ENCODE results near the gene SRGAP3.

The SRGAP3 gene

GRCh38 chr3:9125278-9125951 lies 124.0 kb downstream of the SRGAP3 start:
- no peak overlapping the region for H3K4me3 ChIP-seq (ENCODE audit: low read length)
- no peaks in the 10 kb centered on the region for H3K36me3 ChIP-seq (ENCODE audit: control insufficient read depth, insufficient read depth, low read length)
- no peaks in the 10 kb centered on the region for H3K4me1 ChIP-seq (ENCODE audit: control insufficient read depth, insufficient read depth, low read length)
- H3K9me3 ChIP-seq (ENCODE audit: control insufficient read depth, low read length) = no peaks in the 10 kb centered on the region
- no peak overlapping the region for H3K9ac ChIP-seq (ENCODE audit: low read length)
- H3K27me3 ChIP-seq (ENCODE audit: control insufficient read depth, insufficient read depth, low read length) = no peaks in the 10 kb centered on the region

- Histone ChIP-seq H3K27me3 (ENCODE audit: control insufficient read depth, insufficient read depth, low read length) (no peaks in the 10 kb centered on the region), H3K9me3 (ENCODE audit: control insufficient read depth, low read length) (no peaks in the 10 kb centered on the region), H3K4me3 (ENCODE audit: low read length) (no peak overlapping the region), H3K4me1 (ENCODE audit: control insufficient read depth, insufficient read depth, low read length) (no peaks in the 10 kb centered on the region), H3K36me3 (ENCODE audit: control insufficient read depth, insufficient read depth, low read length) (no peaks in the 10 kb centered on the region), H3K9ac (ENCODE audit: low read length) (no peak overlapping the region)
Observed at GRCh38 chr3:9124730-9125129, 124.7 kb downstream of the SRGAP3 start.

DNA sequence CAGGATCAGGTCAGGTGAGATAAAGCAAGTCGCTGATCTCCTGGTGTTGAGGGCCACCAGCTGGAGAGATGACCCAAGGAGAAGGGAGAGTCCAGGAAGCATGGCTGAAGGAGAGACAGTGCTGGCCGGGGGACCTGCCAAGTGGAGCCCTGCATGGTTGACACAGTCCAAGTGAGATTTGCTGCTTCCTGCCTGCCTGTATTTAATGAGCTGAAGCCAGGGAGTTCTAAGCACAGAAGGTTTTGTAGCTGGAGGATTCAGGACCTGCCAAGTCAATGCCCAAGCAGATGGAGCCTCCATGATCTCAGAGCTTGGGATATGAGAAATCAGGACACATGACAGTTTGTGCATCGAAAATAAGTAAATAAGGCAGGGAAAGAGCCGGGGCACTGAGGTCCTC lies 125.6 kb downstream of the SRGAP3 start:
- H3K4me3 ChIP-seq (ENCODE audit: low read length) = no peak overlapping the region
- H3K9me3 ChIP-seq (ENCODE audit: control insufficient read depth, low read length) = no peaks in the 10 kb centered on the region
- H3K4me1 ChIP-seq (ENCODE audit: control insufficient read depth, insufficient read depth, low read length) = no peaks in the 10 kb centered on the region
- H3K9ac ChIP-seq (ENCODE audit: low read length) = no peak overlapping the region
- H3K36me3 ChIP-seq (ENCODE audit: control insufficient read depth, insufficient read depth, low read length) = no peaks in the 10 kb centered on the region
- H3K27me3 ChIP-seq (ENCODE audit: control insufficient read depth, insufficient read depth, low read length) = no peaks in the 10 kb centered on the region

GRCh38 chr3:9122732-9123364 lies 126.6 kb downstream of the SRGAP3 start:
- H3K4me1 ChIP-seq (ENCODE audit: control insufficient read depth, insufficient read depth, low read length) = no peaks in the 10 kb centered on the region
- H3K9ac ChIP-seq (ENCODE audit: low read length) = no peak overlapping the region
- no peak overlapping the region for H3K4me3 ChIP-seq (ENCODE audit: low read length)
- no peaks in the 10 kb centered on the region for H3K27me3 ChIP-seq (ENCODE audit: control insufficient read depth, insufficient read depth, low read length)
- H3K9me3 ChIP-seq (ENCODE audit: control insufficient read depth, low read length) = no peaks in the 10 kb centered on the region
- H3K36me3 ChIP-seq (ENCODE audit: control insufficient read depth, insufficient read depth, low read length) = no peaks in the 10 kb centered on the region

DNA sequence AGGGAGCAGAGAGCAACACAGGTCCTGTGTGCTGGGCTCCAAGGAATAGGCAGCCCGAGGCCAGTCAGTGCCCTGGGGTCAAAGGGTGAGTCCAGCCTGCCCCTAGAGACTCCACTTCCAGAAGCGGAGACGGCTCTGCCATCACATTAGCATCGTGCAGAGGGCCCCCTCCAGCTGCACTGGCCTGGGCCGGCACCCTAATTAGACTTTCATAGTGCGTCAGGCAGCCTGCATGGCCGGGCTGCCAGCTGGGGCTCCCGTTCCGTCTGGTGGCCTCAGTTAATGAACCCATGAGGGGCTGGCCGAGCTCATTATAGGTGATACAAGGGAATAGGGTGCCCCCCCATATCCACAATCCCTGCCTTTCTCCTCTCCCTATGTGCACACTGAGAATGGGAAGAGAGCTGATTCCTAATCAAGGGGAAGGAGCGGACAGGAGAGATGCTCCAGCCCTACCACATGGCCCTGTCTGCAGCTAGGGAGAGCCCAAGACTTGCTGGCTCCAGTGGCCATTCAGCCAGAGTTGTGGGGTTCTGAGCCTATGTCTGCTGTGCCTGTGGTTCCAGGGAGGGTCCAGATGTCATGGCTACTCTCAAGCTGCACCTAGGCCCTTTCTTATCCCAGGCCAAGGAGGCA lies 128.0 kb downstream of the SRGAP3 start:
- no peaks in the 10 kb centered on the region for H3K4me1 ChIP-seq (ENCODE audit: control insufficient read depth, insufficient read depth, low read length)
- no peak overlapping the region for H3K9ac ChIP-seq (ENCODE audit: low read length)
- H3K9me3 ChIP-seq (ENCODE audit: control insufficient read depth, low read length) = no peaks in the 10 kb centered on the region
- no peak overlapping the region for H3K4me3 ChIP-seq (ENCODE audit: low read length)
- H3K27me3 ChIP-seq (ENCODE audit: control insufficient read depth, insufficient read depth, low read length) = no peaks in the 10 kb centered on the region
- H3K36me3 ChIP-seq (ENCODE audit: control insufficient read depth, insufficient read depth, low read length) = no peaks in the 10 kb centered on the region

GRCh38 chr3:9119331-9119730 lies 130.1 kb downstream of the SRGAP3 start:
- Histone ChIP-seq H3K4me3 (ENCODE audit: low read length) (no peak overlapping the region), H3K27me3 (ENCODE audit: control insufficient read depth, insufficient read depth, low read length) (no peaks in the 10 kb centered on the region), H3K36me3 (ENCODE audit: control insufficient read depth, insufficient read depth, low read length) (no peaks in the 10 kb centered on the region), H3K4me1 (ENCODE audit: control insufficient read depth, insufficient read depth, low read length) (no peaks in the 10 kb centered on the region), H3K9ac (ENCODE audit: low read length) (no peak overlapping the region), H3K9me3 (ENCODE audit: control insufficient read depth, low read length) (no peaks in the 10 kb centered on the region)

DNA sequence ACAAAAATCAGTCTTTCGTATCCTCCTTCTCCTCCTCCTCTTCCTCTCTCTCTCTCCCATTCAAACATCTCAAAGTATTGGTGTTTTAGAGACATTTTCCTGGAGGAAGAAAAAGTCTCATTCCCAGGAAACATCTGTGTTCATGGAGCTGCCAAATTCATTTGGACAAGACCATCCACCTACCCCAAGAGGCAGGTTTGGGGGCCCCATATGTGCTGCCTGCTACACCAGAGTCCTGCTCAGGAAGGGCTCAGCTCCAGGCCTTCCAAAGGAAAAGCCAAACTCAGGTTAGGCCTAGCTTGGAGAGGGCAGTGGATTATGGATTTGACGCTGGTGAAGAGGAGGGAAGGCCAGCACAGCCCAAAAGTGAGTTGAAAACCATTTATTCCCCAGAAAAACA lies 131.2 kb downstream of the SRGAP3 start:
- Histone ChIP-seq H3K9me3 (ENCODE audit: control insufficient read depth, low read length) (no peaks in the 10 kb centered on the region), H3K36me3 (ENCODE audit: control insufficient read depth, insufficient read depth, low read length) (no peaks in the 10 kb centered on the region), H3K27me3 (ENCODE audit: control insufficient read depth, insufficient read depth, low read length) (no peaks in the 10 kb centered on the region), H3K9ac (ENCODE audit: low read length) (no peak overlapping the region), H3K4me1 (ENCODE audit: control insufficient read depth, insufficient read depth, low read length) (no peaks in the 10 kb centered on the region), H3K4me3 (ENCODE audit: low read length) (no peak overlapping the region)

DNA sequence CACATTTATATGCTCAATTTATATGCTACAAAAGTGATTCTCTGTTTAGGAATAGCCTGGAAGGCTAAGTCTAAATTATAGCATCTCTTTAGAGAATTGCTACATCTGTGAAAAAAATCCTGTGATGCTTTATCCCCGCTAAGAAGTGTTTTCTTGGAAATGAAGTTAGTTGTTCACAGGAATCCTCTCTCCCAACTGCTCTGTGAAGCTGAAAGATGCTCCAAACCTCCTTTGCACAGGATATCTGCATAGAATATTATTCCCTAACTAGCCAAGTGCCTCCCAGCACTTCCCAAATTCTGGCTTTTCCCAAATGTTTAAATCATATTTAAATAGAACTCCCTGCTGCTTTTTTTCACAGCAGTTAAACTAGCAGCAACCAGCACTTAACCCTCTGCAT lies 132.2 kb downstream of the SRGAP3 start:
- H3K36me3 ChIP-seq (ENCODE audit: control insufficient read depth, insufficient read depth, low read length) = no peaks in the 10 kb centered on the region
- no peaks in the 10 kb centered on the region for H3K4me1 ChIP-seq (ENCODE audit: control insufficient read depth, insufficient read depth, low read length)
- no peaks in the 10 kb centered on the region for H3K27me3 ChIP-seq (ENCODE audit: control insufficient read depth, insufficient read depth, low read length)
- no peaks in the 10 kb centered on the region for H3K9me3 ChIP-seq (ENCODE audit: control insufficient read depth, low read length)
- no peak overlapping the region for H3K9ac ChIP-seq (ENCODE audit: low read length)
- no peak overlapping the region for H3K4me3 ChIP-seq (ENCODE audit: low read length)

- H3K36me3 ChIP-seq (ENCODE audit: control insufficient read depth, insufficient read depth, low read length) = no peaks in the 10 kb centered on the region
- H3K9ac ChIP-seq (ENCODE audit: low read length) = no peak overlapping the region
- H3K4me1 ChIP-seq (ENCODE audit: control insufficient read depth, insufficient read depth, low read length) = no peaks in the 10 kb centered on the region
Observed at GRCh38 chr3:9116336-9116735, 133.1 kb downstream of the SRGAP3 start.

DNA sequence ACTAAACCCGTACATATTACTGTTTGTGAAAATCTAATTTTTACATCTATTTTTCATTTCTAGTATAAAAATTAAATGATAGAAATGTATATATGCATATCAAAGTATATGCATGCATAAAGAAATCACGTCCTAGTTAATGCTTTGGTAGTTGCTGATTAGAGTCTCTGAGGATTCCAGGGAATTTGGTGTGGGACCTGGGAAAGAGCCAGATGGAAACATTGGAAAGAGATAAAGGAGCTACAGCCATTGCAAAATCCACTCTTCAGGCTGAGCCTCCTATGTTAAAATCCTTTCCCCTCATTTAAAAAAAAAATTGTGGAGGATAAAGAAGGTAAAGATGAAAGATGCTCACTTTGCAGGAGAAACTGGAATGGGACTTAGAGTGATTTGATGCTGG lies 134.1 kb downstream of the SRGAP3 start:
- Histone ChIP-seq H3K4me3 (ENCODE audit: low read length) (no peak overlapping the region), H3K27me3 (ENCODE audit: control insufficient read depth, insufficient read depth, low read length) (no peaks in the 10 kb centered on the region), H3K36me3 (ENCODE audit: control insufficient read depth, insufficient read depth, low read length) (no peaks in the 10 kb centered on the region), H3K9ac (ENCODE audit: low read length) (no peak overlapping the region), H3K9me3 (ENCODE audit: control insufficient read depth, low read length) (no peaks in the 10 kb centered on the region), H3K4me1 (ENCODE audit: control insufficient read depth, insufficient read depth, low read length) (no peaks in the 10 kb centered on the region)

More at GRCh38 chr3:9116336-9116735, 133.1 kb downstream of the SRGAP3 start:
- Histone ChIP-seq H3K4me3 (ENCODE audit: low read length) (no peak overlapping the region), H3K27me3 (ENCODE audit: control insufficient read depth, insufficient read depth, low read length) (no peaks in the 10 kb centered on the region), H3K9me3 (ENCODE audit: control insufficient read depth, low read length) (no peaks in the 10 kb centered on the region)

- no peaks in the 10 kb centered on the region for H3K9me3 ChIP-seq (ENCODE audit: control insufficient read depth, low read length)
- no peaks in the 10 kb centered on the region for H3K4me1 ChIP-seq (ENCODE audit: control insufficient read depth, insufficient read depth, low read length)
- H3K36me3 ChIP-seq (ENCODE audit: control insufficient read depth, insufficient read depth, low read length) = no peaks in the 10 kb centered on the region
- no peak overlapping the region for H3K9ac ChIP-seq (ENCODE audit: low read length)
- H3K27me3 ChIP-seq (ENCODE audit: control insufficient read depth, insufficient read depth, low read length) = no peaks in the 10 kb centered on the region
- no peak overlapping the region for H3K4me3 ChIP-seq (ENCODE audit: low read length)
Observed at GRCh38 chr3:9113040-9113439, 136.4 kb downstream of the SRGAP3 start.

DNA sequence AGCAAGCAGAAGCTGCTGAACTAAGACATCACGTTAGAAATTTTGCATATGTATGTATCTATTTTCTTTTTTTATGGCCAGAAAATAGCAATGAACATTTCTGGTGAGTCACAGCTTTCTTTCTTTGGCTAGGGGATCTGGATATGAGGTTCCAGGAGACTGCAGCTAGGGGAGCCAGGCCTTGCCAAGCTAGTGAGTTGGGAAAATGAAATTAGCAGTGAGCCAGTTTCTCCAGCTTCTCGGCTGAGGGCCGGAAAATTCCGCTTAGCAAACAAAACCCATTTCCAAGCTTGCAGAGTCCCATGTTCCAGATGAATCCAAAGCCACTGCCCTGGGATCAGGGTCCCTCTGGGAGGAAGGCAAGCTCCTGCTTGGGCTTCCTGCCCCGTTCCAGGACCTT lies 137.6 kb downstream of the SRGAP3 start:
- no peaks in the 10 kb centered on the region for H3K9me3 ChIP-seq (ENCODE audit: control insufficient read depth, low read length)
- no peaks in the 10 kb centered on the region for H3K4me1 ChIP-seq (ENCODE audit: control insufficient read depth, insufficient read depth, low read length)
- H3K9ac ChIP-seq (ENCODE audit: low read length) = no peak overlapping the region
- no peaks in the 10 kb centered on the region for H3K27me3 ChIP-seq (ENCODE audit: control insufficient read depth, insufficient read depth, low read length)
- no peak overlapping the region for H3K4me3 ChIP-seq (ENCODE audit: low read length)
- H3K36me3 ChIP-seq (ENCODE audit: control insufficient read depth, insufficient read depth, low read length) = no peaks in the 10 kb centered on the region

Measured in mucosa of stomach (tissue), 1 donor.